ENCODE data around the gene SIK2. TPM values are rescaled to one million over a fixed set of nuclear protein-coding genes. Genes with fewer than 3 reads are reported as not detected.

SIK2 gene
- total RNA-seq, 1 donor from 2014 or later, result 26.3 TPM

DNA sequence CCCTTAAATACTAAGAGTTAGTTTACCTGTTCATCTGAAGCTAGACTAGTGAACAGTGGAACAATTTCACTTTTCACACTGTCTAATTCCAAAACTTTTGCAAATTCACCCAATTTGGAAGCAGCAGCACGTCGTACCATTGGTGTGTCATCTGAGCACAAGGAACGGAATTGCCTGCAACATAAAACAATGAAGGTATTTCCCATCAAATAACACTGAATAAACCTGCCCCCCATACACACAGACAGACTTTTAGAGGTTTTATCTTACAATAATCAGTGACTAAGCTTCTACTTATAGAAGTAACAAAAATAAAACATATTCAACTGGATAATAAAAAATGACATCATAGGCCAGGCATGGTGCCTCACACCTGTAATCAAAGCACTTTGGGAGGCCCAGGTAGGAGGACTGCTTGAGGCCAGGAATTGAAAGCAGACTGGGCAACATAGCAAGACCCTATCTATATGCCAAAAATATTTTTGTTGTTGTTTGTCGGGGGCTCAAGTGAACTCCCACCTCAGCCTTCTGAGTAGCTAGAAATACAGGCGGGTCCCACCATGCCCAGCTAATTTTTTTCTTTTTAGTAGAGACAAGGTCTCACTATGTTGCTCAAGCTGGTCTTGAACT is 157.6 kb downstream of the SIK2 start:
- Histone ChIP-seq H3K4me1 (peaks cover 11% of the 10 kb centered on the region), H3K9me3 (no peaks in the 10 kb centered on the region), H3K27me3 (ENCODE audit: low read depth) (no peaks in the 10 kb centered on the region), H3K36me3 (peaks cover 95% of the 10 kb centered on the region), H3K27ac (no peak overlapping the region), H3K4me3 (no peak overlapping the region)
- intact Hi-C loops (cut with DNase I), result no loop called here
- DNase-seq (no peak), ATAC-seq (no peak)
- TF ChIP-seq, protein P1, sequence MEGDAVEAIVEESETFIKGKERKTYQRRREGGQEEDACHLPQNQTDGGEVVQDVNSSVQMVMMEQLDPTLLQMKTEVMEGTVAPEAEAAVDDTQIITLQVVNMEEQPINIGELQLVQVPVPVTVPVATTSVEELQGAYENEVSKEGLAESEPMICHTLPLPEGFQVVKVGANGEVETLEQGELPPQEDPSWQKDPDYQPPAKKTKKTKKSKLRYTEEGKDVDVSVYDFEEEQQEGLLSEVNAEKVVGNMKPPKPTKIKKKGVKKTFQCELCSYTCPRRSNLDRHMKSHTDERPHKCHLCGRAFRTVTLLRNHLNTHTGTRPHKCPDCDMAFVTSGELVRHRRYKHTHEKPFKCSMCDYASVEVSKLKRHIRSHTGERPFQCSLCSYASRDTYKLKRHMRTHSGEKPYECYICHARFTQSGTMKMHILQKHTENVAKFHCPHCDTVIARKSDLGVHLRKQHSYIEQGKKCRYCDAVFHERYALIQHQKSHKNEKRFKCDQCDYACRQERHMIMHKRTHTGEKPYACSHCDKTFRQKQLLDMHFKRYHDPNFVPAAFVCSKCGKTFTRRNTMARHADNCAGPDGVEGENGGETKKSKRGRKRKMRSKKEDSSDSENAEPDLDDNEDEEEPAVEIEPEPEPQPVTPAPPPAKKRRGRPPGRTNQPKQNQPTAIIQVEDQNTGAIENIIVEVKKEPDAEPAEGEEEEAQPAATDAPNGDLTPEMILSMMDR (IDR thresholded peaks at IDR 0.05), result no peak

- no peak for DNase-seq
- intact Hi-C loops (cut with DNase I), result no loop called here
- Histone ChIP-seq H3K4me3 (no peak overlapping the region), H3K27me3 (ENCODE audit: low read depth) (no peaks in the 10 kb centered on the region), H3K27ac (no peak overlapping the region), H3K36me3 (peaks cover 85% of the 10 kb centered on the region), H3K4me1 (peaks cover 14% of the 10 kb centered on the region), H3K9me3 (no peaks in the 10 kb centered on the region)
- no peak for ATAC-seq
- TF ChIP-seq, protein P1 (IDR thresholded peaks at IDR 0.05), result no peak
Measured at GRCh38 chr11:111761036-111761435, 158.8 kb downstream of the SIK2 start.

DNA sequence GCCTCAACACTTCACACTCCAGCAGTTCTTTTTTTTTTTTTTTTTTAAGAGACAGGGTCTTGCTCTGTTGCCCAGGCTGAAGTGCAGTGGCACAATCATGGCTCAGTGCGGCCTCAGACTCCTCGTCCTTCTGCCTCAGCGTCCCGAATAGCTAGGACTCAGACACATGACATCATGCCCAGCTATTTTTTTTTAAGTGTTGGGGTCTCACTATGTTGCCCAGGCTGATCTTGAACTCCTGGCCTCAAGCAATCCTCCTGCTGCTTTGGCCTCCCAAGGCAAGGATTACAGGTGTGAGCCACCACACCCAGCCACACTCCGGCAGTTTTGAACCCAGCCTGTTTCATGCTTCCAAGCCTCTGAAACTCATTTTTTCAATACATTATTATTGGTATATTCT is 160.3 kb downstream of the SIK2 start:
- Histone ChIP-seq H3K27ac (no peak overlapping the region), H3K4me3 (no peak overlapping the region), H3K4me1 (peaks cover 24% of the 10 kb centered on the region), H3K36me3 (peaks cover 72% of the 10 kb centered on the region), H3K27me3 (ENCODE audit: low read depth) (no peaks in the 10 kb centered on the region), H3K9me3 (no peaks in the 10 kb centered on the region)
- TF ChIP-seq, protein P1 (IDR thresholded peaks at IDR 0.05), result no peak
- intact Hi-C loops (cut with DNase I), result no loop called here
- ATAC-seq (no peak), DNase-seq (no peak)

DNA sequence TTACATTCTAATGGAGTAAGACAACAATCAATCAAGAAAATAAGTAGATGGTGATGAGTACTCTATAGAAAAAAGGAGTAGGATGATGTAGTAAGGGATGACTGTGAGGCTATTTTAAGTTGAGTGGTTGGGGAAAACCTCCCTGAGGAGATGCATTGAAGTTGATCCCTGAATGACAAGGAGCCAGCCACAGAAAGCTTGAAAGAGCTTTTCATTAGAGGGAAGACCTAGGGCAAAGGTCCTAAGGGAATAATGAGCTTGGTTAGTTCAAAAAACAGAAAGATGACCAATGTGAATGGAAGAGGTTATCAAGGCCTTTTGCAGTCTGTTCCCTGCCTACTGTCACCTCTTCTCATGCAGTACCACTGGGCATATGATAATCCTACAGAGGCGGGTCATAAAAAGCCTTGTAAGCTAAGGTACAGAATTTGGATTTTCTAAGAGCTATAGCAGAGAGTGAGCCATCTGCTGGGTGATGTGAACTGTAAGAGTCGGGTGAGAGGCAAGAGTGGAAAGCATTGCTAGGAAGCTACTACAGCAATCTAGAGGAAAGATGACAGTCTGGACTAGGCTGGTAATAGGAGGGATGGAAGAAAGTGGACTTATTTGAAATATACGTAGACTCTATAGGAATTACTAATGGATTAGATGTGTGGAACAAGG is 160.9 kb downstream of the SIK2 start:
- no peak for ATAC-seq
- peaks cover 27% of the 10 kb centered on the region for H3K4me1 ChIP-seq
- no peaks in the 10 kb centered on the region for H3K27me3 ChIP-seq (ENCODE audit: low read depth)
- intact Hi-C loops (cut with DNase I), result no loop called here
- peaks cover 66% of the 10 kb centered on the region for H3K36me3 ChIP-seq
- H3K4me3 ChIP-seq, result no peak overlapping the region
- no peak overlapping the region for H3K27ac ChIP-seq
- TF ChIP-seq, protein P1 (IDR thresholded peaks at IDR 0.05), result no peak
- no peak for DNase-seq
- H3K9me3 ChIP-seq, result no peaks in the 10 kb centered on the region

DNA sequence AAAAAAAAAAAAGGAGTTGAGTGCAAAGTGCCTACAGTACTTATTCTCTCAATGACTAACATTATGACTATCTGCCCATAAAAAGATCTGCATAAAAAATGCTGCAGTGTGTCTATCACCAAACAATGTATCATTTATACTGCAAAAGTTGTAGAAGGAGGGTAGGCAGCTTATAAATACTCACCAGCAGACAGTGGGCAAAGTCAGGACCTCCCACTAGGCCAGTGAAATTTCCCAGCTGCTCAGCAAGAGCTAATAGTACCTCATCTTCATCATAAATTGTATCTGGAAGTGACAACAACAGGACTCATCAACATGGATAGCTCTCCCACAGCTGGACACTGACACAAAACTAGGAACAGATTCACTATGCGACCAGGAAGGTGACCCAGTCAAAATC is 162.4 kb downstream of the SIK2 start:
- Histone ChIP-seq H3K4me1 (peaks cover 27% of the 10 kb centered on the region), H3K4me3 (peak overlapping the region; percentile 91), H3K36me3 (peaks cover 51% of the 10 kb centered on the region), H3K27ac (no peak overlapping the region), H3K9me3 (no peaks in the 10 kb centered on the region), H3K27me3 (ENCODE audit: low read depth) (no peaks in the 10 kb centered on the region)
- ATAC-seq (no peak), DNase-seq (no peak)
- intact Hi-C loops (cut with DNase I), result no loop called here
- TF ChIP-seq, protein P1 (IDR thresholded peaks at IDR 0.05), result no peak

Data from lower lobe of right lung (tissue), 2 donors.